SHP77 treated with DMSO at 0.1 percent for 48 hours (cell line): ENCODE data around the gene CC2D2A.

Experiments
- DNase-seq: peaks from one replicate; lab custom pipeline; 2025; lab: John Stamatoyannopoulos, UW

Gene CC2D2A

DNA sequence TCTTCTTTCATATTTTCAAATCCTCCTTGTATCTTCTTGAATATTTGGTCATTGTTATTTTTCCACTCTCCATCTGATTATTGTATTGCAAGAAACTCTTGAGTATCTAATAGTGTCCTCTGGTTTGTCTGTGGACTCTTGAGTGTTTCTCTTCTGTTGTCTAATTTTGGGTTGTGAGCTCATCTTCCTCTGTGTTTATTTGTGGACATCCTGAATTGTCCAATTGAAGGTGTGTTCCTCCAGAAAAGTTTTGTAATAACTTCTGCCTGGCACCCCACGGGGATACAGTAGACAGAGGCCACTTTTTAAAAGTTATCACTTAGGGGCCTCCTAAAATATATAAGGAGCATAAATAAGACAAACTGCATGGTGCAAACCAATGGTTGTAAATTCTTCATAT lies 3.1 kb upstream of the CC2D2A start:
- no peak for DNase-seq

DNA sequence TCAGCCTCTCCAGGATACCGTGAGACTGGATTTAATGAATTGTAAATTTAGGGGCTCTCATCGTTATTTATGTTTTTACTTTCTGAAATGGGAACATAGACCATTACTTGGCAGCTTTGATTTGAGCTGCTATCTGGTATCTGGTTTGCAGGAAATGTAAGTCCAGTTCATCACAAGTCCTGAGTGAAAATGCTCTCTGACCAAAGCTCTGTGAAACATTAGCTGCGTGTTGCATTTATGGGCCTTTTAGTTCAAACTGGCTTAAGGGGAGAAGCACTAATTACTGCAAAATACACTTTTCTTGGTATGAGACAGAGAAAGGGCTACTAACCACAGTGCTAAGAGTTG lies 420 bp downstream of the CC2D2A start:
- no peak for DNase-seq

DNA sequence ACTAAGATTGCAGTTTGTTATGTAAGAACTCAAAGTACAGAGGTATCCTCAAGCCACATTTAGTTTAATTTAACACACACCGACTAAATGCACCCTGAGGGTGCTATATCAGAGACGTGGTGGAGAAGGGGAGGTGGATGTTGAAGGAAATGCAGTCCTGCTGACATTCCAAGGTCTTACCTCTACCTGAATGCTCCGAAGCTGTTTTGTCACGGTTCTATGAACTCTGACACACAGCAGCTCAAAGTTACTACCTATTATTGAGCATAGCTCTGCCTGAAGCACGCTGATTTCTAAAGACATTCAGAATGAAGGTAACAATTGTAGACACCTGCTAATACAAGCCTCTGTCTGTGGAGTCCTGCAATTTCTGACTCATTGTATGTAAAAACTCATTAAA lies 6.7 kb downstream of the CC2D2A start:
- DNase-seq: no peak

DNA sequence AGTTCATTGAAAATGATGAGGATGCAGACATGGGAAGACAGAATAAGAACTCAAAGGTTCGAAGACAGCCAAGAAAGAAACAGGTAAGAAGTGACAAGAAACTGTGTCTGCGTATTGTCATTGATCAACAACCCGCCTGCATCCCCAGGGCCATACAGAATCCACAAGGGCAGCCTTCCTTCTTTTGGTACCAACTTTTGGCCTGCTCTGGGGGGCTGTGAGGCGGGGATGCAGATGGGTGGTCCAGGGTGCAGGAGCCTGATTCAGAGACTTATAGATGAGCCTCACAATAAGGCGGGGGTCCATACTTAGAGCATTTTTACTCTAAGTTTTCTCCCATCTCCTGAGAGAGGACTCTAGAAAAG lies 9.0 kb downstream of the CC2D2A start:
- DNase-seq: no peak

DNA sequence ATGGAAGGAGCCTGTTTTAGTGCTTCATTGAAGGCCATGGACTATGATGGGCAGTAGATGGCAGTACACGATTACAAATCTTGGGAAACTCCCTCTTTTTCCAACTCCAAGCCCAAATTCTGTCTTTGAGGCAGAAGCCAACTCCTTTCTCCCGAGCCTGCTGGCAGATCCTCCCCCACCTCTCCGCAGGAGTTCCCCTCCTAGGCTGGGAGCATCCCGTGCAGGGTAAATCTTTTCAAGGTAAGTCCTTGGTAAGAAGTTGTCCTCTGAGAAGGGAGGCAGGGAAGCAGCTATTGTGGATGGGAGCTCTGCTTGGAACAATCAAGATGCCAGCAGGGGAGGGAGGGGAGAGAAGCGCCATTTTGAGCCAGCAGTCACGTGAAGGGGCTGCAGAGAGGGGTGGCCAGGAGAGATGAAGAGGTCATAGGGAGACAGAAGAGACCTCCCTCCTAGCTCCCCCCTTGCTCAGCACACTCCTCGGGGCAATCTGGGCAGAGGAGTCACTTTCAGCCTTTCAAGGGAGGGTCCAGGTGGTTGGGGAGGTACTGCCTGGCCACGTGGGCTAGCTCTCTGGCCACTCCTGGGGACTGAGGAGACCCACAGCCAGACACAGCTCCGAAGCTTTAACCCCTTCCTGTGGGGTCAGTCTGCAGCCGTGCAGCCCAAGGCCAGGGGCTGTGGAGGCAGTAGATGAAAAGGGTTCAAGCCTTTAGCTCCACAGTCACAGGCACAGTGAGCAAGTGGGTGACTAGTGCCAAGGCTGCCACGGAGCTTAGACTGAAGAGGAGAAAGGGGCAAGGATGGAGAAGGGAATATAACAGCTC lies 9.6 kb downstream of the CC2D2A start:
- peak; percentile 13 for DNase-seq

DNA sequence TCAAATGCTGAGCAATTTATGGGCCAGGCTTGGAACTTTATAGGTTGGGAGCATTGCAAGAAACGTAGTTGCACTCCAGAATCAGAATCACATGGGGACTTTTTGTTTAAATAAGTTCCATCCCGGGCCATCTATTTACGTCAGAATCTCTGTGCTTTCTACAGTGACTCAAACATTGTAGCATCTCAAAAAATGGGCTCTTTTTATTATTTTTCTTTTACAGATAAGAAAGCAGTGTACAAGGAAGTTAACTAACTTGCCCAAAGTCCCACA lies 10.2 kb downstream of the CC2D2A start:
- no peak for DNase-seq

DNA sequence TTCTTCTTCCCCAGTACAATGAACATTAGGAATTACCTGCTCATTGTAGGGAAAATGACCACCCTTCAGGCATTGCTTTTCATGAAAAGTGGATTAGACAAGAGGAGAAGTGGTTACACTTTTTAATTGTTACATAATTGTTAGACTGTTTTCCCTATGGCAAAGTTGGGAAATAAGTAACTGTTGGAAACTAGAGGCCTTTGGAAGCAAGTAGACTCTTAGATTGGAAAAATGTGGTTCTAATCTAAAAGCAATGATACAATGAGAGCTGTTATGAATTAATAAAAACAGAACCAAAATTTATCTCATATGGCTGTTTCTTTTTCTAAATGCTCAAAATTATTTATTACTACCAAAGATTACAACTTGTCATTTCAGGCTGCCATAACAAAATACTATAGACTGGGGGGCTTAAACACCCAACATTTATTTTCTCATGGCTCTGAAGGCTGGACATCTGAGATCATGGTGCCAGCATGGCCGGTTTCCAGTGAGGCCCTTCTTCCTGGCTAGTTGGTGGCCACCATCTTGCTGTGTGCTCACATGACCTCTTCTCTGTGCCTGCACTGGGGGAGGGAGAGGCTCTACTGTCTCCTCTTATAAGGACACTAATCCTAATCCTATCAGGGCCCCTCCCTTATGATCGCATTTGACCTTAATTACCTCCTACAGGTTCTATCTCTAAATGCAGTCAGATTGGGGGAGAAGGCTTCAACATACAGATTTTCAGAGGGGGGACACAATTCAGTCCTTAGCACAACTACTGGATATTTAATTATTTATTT lies 12.5 kb downstream of the CC2D2A start:
- DNase-seq: no peak

DNA sequence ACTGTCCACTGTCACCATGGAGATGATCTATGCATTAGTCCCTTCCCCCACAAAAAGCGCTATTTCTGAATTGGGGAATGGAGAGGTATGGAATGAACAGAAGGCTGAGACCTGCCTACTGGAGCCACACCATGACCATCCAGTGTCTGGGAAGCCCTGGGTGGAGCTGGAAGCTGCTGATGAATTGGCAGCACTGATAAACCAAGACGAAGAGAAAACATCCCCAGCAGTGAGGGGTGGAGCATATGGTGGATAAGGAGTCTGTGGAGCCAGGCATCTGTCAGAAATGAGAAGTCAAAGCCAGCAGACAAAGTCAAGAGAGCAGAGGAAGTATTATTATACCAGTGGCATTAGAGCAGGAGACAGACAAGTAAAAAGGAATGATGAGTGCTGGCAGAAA lies 13.2 kb downstream of the CC2D2A start:
- DNase-seq: no peak

DNA sequence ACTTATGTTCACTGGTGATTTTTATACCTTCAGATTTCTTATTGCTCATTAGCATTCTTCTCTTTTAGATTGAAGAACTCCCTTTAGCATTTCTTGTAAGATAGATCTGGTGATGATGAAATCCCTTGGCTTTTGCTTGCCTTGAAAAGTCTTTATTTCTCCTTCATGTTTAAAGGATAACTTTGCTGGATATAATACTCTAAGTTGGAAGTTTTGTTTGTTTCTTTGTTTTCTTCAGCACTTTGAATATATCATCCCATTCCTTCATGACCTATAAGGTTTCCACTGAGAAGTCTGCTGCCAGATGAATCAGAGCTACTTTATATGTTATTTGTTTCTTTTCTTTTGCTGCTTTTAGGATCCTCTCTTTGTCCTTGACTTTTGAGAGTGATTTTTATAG lies 18.5 kb downstream of the CC2D2A start:
- no peak for DNase-seq

DNA sequence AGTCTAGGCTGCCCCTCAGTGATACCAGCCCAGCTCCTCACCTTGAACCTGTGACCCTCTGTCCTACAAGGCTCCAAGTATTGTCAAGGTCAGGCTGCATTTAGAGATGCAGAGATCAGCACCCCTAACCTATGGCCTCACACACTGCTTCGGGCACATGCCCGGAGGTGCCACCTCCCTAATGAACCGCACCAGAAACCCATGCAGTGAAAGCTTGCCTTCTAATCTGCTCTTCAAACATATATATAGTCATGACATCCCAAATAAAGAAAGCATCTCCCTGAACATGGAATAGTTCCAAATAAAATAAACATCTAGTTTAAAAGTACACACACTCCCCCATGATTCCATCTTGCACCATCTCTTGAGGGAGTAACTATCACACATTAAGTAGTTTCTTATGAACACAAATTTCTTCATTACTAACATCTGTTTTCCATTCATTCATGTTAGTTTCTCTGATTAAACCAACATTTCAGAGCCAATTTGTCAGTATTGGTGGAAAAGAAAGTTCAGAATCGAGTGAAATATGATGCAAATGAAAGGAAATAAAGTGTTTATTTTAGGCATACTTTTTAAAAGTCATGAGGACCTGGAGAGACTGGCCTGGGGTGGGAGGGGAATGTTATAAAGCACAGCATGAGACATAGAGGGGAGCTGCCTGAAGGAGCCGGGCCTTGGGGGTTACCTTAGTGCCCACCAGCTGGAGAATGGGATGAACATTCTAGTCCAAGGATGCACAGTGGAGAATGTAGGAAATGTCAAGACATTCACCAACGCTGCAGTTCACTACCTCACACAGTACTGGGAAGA lies 19.2 kb downstream of the CC2D2A start:
- DNase-seq: no peak

DNA sequence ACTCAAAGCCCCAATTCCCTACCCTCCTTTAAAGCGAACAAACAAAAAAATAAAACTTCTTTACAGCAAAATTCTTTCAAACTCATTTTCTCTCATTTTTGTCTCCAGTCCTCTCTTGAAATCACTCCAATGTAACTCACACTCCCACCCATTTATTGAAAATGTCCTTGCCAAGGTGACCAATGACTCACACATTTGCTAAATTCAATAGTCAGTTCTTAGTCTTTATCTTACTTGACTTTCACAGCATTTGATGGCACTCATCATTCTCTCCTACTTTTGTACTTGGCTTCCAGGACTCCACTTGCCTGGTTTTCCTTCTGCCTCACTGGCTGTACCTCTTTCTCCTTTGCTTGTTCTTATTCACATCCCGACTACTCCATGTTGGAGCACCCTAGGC lies 19.9 kb downstream of the CC2D2A start:
- no peak for DNase-seq

DNA sequence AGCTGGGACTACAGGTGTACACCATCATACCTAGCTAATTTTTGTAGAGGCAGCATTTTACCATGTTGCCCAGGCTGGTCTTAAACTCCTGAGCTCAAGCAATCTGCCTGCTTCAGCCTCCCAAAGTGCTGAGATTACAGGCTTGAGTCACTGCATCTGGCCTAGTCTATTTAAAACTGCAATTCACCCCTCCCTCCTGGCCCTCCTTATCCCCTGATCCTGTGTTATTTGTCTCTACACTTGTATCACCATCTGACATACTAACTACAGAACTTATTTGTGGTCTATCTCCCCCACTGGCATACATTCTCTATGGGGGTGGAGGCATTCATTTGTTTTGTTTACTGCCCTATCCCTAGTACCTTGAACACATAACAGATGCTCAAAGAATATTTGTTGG lies 23.7 kb downstream of the CC2D2A start:
- DNase-seq: no peak

DNA sequence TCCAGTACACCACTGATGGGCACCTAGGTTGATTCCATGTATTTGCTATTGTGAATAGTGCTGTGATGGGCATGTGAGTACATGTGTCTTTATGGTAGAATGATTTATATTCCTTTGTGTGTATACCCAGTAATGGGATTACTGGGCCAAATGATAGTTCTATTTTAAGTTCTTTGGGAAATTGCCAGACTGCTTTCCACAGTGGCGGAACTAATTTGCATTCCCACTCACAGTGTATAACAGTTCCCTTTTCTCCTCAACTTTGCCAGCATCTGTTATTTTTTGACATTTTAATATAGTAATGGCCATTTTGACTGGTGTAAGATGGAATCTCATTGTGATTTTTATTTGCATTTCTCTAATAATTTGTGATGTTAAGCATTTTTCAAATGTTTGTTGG lies 25.9 kb downstream of the CC2D2A start:
- DNase-seq: no peak

DNA sequence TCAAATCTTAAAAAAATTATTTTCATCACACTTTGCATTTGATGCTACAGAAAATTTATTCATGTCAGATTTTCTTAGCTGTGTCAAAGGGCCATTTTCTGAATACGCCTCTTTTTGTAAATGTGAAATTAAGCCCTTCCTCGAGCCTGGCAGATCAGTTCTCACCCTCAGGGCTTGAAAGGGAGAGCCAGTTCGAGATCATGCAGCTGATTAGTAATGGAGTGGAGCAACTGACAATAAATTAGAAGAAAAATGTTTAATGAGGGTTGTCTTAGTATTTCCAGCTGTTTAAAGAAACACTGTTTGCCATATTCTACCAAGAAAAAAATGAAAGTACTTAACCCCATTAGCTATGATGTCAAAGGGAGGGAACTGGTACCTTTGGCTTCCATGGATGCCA lies 28.7 kb downstream of the CC2D2A start:
- DNase-seq: no peak

DNA sequence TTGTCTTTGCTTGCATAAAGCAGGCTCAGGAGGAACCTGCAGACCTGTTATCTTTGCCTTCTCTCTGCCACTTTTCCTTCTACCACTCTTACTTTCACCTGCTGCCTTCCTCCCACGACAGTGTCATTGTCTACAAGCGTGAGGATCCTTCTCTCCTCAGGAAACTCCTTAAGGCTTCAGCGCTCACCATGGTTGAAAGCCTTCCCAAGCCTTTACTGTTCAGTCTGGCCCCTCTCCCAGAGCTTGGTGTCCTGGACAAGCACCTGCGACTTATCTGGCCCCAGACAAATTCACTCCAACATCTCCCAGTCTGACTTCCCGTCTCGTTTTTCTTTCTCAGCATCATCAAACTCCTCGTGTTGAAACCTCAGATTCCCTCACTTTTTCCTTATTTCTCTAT lies 31.0 kb downstream of the CC2D2A start:
- no peak for DNase-seq

DNA sequence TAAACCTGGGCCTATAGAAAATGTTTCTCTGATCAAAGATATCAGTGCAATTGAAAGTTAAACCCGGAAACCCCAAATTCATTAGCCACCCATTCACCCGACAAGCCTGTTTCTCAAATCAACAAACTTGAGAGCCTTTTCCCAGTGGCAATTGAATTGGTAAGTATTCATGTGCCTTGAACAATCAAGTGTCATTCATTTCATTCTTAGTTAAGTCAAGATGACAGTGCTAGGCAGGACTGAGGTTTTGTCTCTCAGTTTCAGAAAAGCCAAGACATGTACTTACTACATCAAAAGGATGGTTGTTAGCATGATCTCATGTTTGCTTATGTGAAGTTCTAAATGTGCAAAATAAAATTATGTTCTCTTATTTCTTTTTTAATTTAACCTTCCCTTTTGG lies 32.3 kb downstream of the CC2D2A start:
- DNase-seq: no peak

DNA sequence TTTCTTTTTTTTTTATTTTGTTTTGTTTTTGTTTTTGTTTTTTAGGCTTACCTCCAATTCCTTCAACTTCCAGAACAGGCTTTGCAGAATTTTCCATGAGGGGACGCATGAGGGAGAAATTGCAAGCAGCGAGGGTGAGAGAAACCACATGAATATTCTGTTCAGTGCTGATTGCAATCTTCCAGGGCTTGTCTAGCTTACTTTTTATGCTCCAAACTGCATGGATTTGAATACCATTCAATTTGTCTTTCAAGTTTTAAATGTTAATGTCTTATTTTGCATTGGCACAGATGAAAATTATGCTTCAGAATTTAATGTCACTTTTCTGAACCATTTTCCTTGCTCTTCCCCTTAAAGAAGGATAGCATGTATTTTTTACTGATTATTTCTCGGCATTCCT lies 32.7 kb downstream of the CC2D2A start:
- no peak for DNase-seq

DNA sequence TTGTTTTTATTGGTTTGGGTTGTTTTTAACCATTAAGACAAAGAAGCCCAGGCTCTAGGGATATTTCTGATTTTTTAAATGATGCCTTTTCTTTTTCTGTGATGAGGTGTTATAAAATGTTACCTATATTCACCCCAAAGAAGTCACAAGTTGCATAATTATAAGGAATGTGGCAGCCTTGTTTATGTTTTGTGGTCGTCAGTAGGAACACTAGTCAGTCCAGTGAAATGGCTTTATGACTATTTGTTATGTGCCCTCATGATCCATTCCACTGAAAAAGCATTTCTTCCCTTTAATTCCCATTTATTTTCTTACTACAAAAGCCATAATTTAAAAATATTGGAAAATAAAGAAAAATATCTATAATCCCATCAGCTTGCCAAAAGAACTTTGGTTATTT lies 34.4 kb downstream of the CC2D2A start:
- DNase-seq: no peak

DNA sequence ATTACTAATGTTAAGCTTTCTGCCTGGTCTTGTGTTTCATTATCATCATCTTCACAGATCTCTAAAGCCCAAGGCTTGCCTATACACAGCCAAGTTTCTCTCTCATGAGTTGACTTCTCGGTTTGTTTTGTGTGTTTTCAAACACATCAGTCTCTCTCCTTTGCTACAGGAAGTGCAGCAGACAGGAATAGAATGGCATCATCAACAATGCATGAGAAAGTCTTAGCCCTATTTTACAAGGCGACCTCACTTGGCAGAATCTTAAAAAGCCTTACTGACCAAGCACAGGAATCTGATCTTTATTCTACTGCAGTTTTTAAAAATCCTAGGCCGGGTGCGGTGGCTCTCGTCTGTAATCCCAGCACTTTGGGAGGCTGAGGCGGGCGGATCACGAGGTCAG lies 36.8 kb downstream of the CC2D2A start:
- no peak for DNase-seq

DNA sequence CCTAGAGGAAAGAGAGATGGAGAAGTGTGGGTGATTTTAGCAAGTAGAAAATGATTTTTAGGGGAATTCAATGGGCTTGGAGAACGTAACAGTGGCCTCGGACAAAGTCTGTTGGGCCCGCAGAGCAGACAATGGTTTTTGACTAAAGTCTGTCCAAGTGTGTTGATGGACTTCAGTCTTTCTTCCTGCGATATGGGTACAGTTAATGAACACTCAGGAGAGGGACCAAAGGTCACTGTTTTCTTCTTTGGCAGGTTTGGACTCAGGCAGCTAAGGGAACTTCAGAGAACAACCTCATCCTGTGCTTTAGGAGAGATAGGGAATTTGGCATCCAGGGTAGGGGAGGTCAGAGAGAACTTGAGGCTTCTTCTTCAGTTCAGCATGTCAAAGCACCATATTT lies 38.0 kb downstream of the CC2D2A start:
- DNase-seq: no peak

DNA sequence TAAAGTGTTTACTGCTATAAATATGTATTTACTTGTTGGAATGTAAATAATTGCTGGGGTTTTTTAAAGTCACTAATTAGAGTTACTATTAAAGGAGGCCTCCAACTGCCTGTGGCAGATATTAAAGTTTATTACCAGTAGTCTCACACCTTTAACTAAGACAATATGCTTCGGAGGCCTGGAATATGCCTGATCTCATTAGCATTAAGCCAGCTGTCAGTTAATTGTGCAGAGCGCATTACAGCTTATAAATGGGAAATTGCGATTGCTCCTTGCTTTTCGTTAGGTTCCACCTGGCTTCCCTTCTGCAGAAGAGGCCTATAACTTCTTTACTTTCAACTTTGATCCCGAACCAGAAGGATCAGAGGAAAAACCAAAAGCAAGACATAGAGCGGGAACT lies 41.3 kb downstream of the CC2D2A start:
- no peak for DNase-seq

DNA sequence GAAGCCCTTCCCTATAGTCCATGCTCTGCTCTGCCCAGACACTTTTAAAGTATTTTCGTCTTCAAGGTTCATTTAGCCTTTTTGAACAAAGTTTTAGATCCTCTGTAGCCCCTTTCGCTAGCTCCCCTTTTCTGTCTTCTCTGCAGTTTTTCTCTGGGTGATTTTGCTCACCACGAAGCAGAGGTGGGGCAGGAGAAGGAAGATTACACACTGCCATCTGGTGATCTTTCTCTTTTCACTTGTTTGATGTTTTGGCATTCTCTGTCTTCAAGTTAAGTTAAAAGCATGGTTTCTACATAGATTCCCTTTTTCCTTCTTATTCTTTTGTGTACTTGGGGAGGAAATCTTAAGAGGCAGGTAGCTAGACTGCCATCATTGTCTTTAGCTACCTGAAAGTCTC lies 43.9 kb downstream of the CC2D2A start:
- DNase-seq: no peak

DNA sequence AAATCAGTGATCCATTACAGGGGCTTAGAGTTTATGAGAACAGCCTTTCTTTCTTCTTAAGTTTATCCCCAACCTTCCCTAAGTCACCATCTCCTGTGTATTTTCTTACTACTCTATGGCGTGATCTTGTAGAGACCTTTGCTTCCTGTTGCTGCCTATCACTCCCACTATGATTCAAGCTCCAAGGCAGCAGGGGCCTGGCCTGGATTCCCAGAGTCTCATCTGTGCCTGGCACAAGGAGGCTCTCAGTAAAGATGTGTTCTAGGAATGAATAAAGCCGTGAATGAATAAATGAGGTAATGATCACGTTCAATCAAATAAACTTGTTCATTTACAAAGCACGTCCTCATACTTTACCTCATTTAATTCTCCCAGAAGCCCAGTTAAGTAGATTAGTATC lies 45.4 kb downstream of the CC2D2A start:
- DNase-seq: no peak
